SK-N-MC (cell line): ENCODE results near the gene AAMP.

Experiments
- EZH2 ChIP-seq: fragments of 200-600 bp; sonication (generic); IDR thresholded peaks from one replicate; pipeline ENCODE4 v1.6.1; 2017; ENCODE audit warnings: antibody characterized with exemption
- FOXP2 ChIP-seq: optimal IDR thresholded peaks from 2 replicates; pipeline ENCODE3; 2011; ENCODE audit warnings: mild to moderate bottlenecking, moderate library complexity; ENCODE audit not compliant: insufficient read depth; ENCODE audit errors: extremely low read length, control extremely low read depth
- POLR2AphosphoS5 ChIP-seq: IDR thresholded peaks from 2 replicates; pipeline ENCODE4 v1.6.1; 2012; ENCODE audit warnings: mild to moderate bottlenecking, low read depth, low read length, borderline replicate concordance

DNA sequence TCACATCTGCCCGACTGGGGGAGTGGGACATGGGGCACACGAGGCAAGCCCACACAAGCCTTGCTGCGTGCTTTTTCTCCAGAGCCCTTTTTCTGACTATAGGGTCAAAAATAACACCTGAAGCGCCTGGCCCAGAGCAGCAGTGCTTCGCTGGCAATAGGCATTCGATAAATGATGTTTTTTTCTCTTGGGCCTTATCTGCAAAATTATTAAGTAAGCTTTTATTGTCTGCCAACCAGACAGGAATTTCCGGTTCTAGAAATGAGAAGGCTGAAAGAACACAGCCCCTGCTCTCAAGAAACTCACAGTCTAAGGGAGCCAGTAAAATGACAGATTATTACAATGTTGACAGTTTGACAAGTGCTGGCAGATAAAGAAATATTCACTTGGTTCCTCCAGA is 25.1 kb upstream of the AAMP start:
- TF ChIP-seq EZH2 (no peak), POLR2AphosphoS5 (no peak), FOXP2 (no peak)
